ENCODE data around the gene ATP11A.

ATP11A gene

DNA sequence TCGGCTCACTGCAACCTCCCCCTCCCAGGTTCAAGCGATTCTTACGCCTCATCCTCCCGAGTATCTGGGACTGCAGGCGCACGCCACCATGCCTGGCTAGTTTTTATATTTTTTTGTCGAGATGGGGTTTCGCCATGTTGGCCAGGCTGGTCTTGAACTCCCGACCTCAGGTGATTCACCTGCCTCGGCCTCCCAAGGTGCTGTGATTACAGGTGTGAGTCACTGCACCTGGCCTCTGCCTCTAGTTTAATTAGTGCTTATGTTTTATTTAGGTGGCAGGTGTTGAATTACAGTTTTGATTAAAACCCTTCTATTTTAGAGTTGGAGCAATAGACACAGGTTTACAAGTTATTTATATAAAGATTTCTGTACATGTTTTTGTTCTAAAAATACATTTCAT is 42.8 kb downstream of the ATP11A start:
- no peak overlapping the region for H3K23ac ChIP-seq (ENCODE audit: low read length in 2 of 2)
- WGBS = 93% methylated on average over 10 of the region's 10 CpGs

DNA sequence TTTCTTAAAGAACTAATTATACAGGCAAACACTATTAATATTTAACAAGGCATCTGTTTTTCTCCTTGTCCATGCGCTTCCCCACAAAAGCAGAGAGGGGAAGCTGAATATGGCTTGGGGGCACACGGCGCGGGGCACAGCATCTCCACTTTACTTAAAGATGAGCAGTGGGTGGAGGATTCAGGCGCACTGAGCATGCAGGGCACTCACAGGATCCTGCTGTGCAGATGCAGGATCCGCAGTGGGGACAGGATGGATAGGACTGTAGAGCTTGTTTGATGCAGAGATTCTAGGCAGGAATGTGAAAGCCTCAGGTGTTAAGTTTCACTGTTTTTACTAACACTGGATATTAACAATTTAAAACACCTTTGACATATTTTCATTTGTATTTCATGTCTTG is 43.3 kb downstream of the ATP11A start:
- peaks cover 43% of the 10 kb centered on the region for H3K79me1 ChIP-seq (replicated peaks; ENCODE audit: low read length, poor library complexity, severe bottlenecking)
- H2BK5ac ChIP-seq (ENCODE audit: low read depth, low read length, poor library complexity, severe bottlenecking) = no peak overlapping the region
- H3K27me3 ChIP-seq (ENCODE audit: control insufficient read depth in 1 of 2, insufficient read depth in 1 of 2, low read length in 2 of 2) = no peaks in the 10 kb centered on the region
- H4K8ac ChIP-seq (ENCODE audit: low read length) = no peak overlapping the region
- no peak overlapping the region for H4K91ac ChIP-seq (ENCODE audit: low read length)
- no peak overlapping the region for H2AFZ ChIP-seq (ENCODE audit: low read depth, low read length)
- no peak for DNase-seq
- H3K9ac ChIP-seq (ENCODE audit: low read length) = no peak overlapping the region
- no peak overlapping the region for H2BK12ac ChIP-seq (ENCODE audit: low read length in 2 of 2)
- H3K4ac ChIP-seq (ENCODE audit: low read depth in 1 of 2, low read length in 2 of 2) = no peak overlapping the region
- no peak overlapping the region for H3K4me3 ChIP-seq (ENCODE audit: insufficient read depth in 1 of 2, low read depth in 1 of 2, low read length in 2 of 2)
- H3K27ac ChIP-seq (ENCODE audit: low read length, poor library complexity, severe bottlenecking) = no peak overlapping the region
- H2BK15ac ChIP-seq (ENCODE audit: low read depth, poor library complexity, severe bottlenecking) = no peak overlapping the region
- H3K14ac ChIP-seq (ENCODE audit: low read length in 2 of 2) = no peak overlapping the region
- no peak overlapping the region for H3K23ac ChIP-seq (ENCODE audit: low read length in 2 of 2)
- H3K18ac ChIP-seq (ENCODE audit: low read depth in 1 of 2, low read length in 2 of 2) = no peak overlapping the region
- no peak overlapping the region for H2AK5ac ChIP-seq (ENCODE audit: low read length, severe bottlenecking)
- 78% methylated on average over 6 of the region's 6 CpGs for WGBS
- H2BK120ac ChIP-seq (ENCODE audit: low read depth, low read length) = no peak overlapping the region
- peaks cover 2% of the 10 kb centered on the region for H3K4me1 ChIP-seq (ENCODE audit: control insufficient read depth, insufficient read depth, low read depth, low read length)
- no peak overlapping the region for H3K4me2 ChIP-seq (ENCODE audit: low read length, poor library complexity, severe bottlenecking)
- no peaks in the 10 kb centered on the region for H3K9me3 ChIP-seq (ENCODE audit: control insufficient read depth, low read length)
- H3K36me3 ChIP-seq (ENCODE audit: control insufficient read depth in 1 of 2, insufficient read depth in 2 of 2, low read depth in 1 of 2, low read length in 2 of 2) = peaks cover 0 to 13% of the 10 kb centered on the region in 2 experiments

More for the DNA sequence above, 42.8 kb downstream of the ATP11A start:
- H3K4me3 ChIP-seq (ENCODE audit: insufficient read depth in 1 of 2, low read depth in 1 of 2, low read length in 2 of 2) = no peak overlapping the region
- no peak overlapping the region for H2BK5ac ChIP-seq (ENCODE audit: low read depth, low read length, poor library complexity, severe bottlenecking)
- no peak overlapping the region for H3K14ac ChIP-seq (ENCODE audit: low read length in 2 of 2)
- H4K8ac ChIP-seq (ENCODE audit: low read length) = no peak overlapping the region
- DNase-seq = no peak
- H3K4ac ChIP-seq (ENCODE audit: low read depth in 1 of 2, low read length in 2 of 2) = no peak overlapping the region
- no peak overlapping the region for H2BK12ac ChIP-seq (ENCODE audit: low read length in 2 of 2)
- no peaks in the 10 kb centered on the region for H3K9me3 ChIP-seq (ENCODE audit: control insufficient read depth, low read length)
- no peak overlapping the region for H2AK5ac ChIP-seq (ENCODE audit: low read length, severe bottlenecking)
- peaks cover 45% of the 10 kb centered on the region for H3K79me1 ChIP-seq (replicated peaks; ENCODE audit: low read length, poor library complexity, severe bottlenecking)
- H3K9ac ChIP-seq (ENCODE audit: low read length) = no peak overlapping the region
- no peak overlapping the region for H2BK120ac ChIP-seq (ENCODE audit: low read depth, low read length)
- H3K18ac ChIP-seq (ENCODE audit: low read depth in 1 of 2, low read length in 2 of 2) = no peak overlapping the region
- no peak overlapping the region for H3K4me2 ChIP-seq (ENCODE audit: low read length, poor library complexity, severe bottlenecking)
- H3K4me1 ChIP-seq (ENCODE audit: control insufficient read depth, insufficient read depth, low read depth, low read length) = peaks cover 2% of the 10 kb centered on the region
- no peak overlapping the region for H4K91ac ChIP-seq (ENCODE audit: low read length)
- no peaks in the 10 kb centered on the region for H3K27me3 ChIP-seq (ENCODE audit: control insufficient read depth in 1 of 2, insufficient read depth in 1 of 2, low read length in 2 of 2)
- H2BK15ac ChIP-seq (ENCODE audit: low read depth, poor library complexity, severe bottlenecking) = no peak overlapping the region
- no peak overlapping the region for H3K27ac ChIP-seq (ENCODE audit: low read length, poor library complexity, severe bottlenecking)
- no peak overlapping the region for H2AFZ ChIP-seq (ENCODE audit: low read depth, low read length)
- H3K36me3 ChIP-seq (ENCODE audit: control insufficient read depth in 1 of 2, insufficient read depth in 2 of 2, low read depth in 1 of 2, low read length in 2 of 2) = peaks cover 0 to 13% of the 10 kb centered on the region in 2 experiments

DNA sequence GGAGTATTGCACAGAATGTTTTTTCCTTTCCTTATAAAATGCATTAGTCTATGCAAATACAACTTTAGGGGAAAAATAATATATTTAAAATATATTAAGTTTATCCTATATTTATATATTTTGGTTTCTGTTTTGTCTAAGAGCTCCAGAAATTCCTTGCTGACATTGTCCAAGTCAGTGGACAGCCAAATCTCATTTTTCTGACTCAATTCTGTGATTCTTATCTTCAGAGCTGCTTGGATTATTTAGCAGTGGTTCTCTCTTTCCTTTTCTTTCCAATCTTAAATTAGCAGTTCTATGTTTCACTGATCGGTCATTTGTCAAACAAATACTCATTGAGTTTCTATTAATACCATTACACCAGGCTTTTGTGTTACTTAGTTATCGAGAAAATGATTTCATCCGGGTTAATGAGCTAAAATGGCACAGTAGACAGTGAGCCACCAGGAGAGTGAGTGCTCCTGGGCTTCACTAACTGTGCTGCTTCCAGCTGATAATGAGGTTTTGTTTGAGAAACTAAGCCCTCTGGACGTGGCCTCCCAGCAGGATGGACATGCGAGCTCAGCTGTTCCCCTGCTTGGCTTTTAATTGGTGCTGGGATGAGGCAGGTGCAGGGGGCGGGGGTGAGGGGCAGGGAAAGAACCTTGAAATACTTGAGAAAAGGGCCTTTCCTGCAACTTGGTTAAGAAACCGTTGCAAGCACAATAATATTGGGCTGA is 44.0 kb downstream of the ATP11A start:
- Histone ChIP-seq H3K9me3 (ENCODE audit: control insufficient read depth, low read length) (no peaks in the 10 kb centered on the region), H3K27me3 (ENCODE audit: control insufficient read depth in 1 of 2, insufficient read depth in 1 of 2, low read length in 2 of 2) (no peaks in the 10 kb centered on the region)

DNA sequence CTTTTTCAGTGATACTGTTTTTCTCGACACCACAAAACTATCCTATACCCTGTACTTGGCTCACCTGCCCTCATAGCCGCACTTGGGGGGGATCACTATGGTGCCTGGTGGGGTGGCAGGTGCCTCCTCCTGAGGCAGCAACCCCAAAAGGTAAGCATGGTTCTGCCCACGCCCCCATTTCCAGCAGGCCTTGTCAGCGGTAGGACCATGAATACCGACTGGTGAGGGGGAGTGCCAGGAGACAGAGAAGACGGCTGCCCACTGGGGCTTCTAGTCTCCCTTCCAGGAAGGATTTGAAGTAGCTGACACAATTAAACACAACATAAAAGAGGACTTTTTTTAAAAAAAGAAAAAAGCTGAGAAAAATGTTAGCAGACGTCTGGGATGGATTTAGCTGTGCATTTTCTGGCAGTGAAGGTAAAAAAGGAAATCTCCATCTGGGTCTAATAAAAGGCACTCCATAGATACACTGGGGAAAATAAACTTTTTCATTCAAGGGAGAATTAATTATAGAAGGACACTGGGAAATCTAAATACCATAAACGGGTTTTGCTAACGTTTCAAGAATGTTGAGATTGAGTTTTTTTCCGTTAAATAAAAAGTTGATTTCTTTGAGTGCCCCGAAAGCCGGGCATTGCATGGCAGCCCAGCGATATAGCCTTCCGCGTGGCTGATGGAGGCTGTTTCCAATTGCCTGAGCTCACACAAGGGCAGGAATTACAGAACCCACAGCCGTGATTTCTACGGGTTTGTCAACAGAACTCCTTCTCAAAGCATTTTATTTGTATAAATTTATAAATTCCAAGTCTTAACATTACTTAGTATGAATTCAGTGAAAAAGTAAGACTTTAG is 45.1 kb downstream of the ATP11A start:
- Histone ChIP-seq H3K4me3 (ENCODE audit: insufficient read depth in 1 of 2, low read depth in 1 of 2, low read length in 2 of 2) (no peak overlapping the region), H3K9me3 (ENCODE audit: control insufficient read depth, low read length) (no peaks in the 10 kb centered on the region), H2AK5ac (ENCODE audit: low read length, severe bottlenecking) (no peak overlapping the region), H3K4ac (ENCODE audit: low read depth in 1 of 2, low read length in 2 of 2) (no peak overlapping the region), H3K27me3 (ENCODE audit: control insufficient read depth in 1 of 2, insufficient read depth in 1 of 2, low read length in 2 of 2) (no peaks in the 10 kb centered on the region), H3K79me1 (replicated peaks; ENCODE audit: low read length, poor library complexity, severe bottlenecking) (peaks cover 39% of the 10 kb centered on the region), H2BK12ac (ENCODE audit: low read length in 2 of 2) (no peak overlapping the region), H3K4me1 (ENCODE audit: control insufficient read depth, insufficient read depth, low read depth, low read length) (peaks cover 2% of the 10 kb centered on the region), H4K8ac (ENCODE audit: low read length) (no peak overlapping the region), H3K14ac (ENCODE audit: low read length in 2 of 2) (no peak overlapping the region), H3K23ac (ENCODE audit: low read length in 2 of 2) (no peak overlapping the region), H3K9ac (ENCODE audit: low read length) (no peak overlapping the region), H4K91ac (ENCODE audit: low read length) (no peak overlapping the region), H3K27ac (ENCODE audit: low read length, poor library complexity, severe bottlenecking) (no peak overlapping the region), H3K36me3 (ENCODE audit: control insufficient read depth in 1 of 2, insufficient read depth in 2 of 2, low read depth in 1 of 2, low read length in 2 of 2) (peaks cover 0 to 6% of the 10 kb centered on the region in 2 experiments), H2BK15ac (ENCODE audit: low read depth, poor library complexity, severe bottlenecking) (no peak overlapping the region), H3K18ac (ENCODE audit: low read depth in 1 of 2, low read length in 2 of 2) (no peak overlapping the region), H2BK120ac (ENCODE audit: low read depth, low read length) (no peak overlapping the region), H2BK5ac (ENCODE audit: low read depth, low read length, poor library complexity, severe bottlenecking) (no peak overlapping the region), H2AFZ (ENCODE audit: low read depth, low read length) (no peak overlapping the region), H3K4me2 (ENCODE audit: low read length, poor library complexity, severe bottlenecking) (no peak overlapping the region)
- no peak for DNase-seq
- 97% methylated on average over 14 of the region's 17 CpGs for WGBS

More for the DNA sequence above, 44.0 kb downstream of the ATP11A start:
- H3K14ac ChIP-seq (ENCODE audit: low read length in 2 of 2) = no peak overlapping the region
- H3K9ac ChIP-seq (ENCODE audit: low read length) = no peak overlapping the region
- no peak overlapping the region for H3K4me3 ChIP-seq (ENCODE audit: insufficient read depth in 1 of 2, low read depth in 1 of 2, low read length in 2 of 2)
- H2BK12ac ChIP-seq (ENCODE audit: low read length in 2 of 2) = no peak overlapping the region
- peaks cover 0 to 9% of the 10 kb centered on the region in 2 experiments for H3K36me3 ChIP-seq (ENCODE audit: control insufficient read depth in 1 of 2, insufficient read depth in 2 of 2, low read depth in 1 of 2, low read length in 2 of 2)
- H2BK15ac ChIP-seq (ENCODE audit: low read depth, poor library complexity, severe bottlenecking) = no peak overlapping the region
- H3K18ac ChIP-seq (ENCODE audit: low read depth in 1 of 2, low read length in 2 of 2) = no peak overlapping the region
- WGBS = 62% methylated on average over 6 of the region's 7 CpGs
- no peak overlapping the region for H3K4ac ChIP-seq (ENCODE audit: low read depth in 1 of 2, low read length in 2 of 2)
- no peak overlapping the region for H2AK5ac ChIP-seq (ENCODE audit: low read length, severe bottlenecking)
- no peak overlapping the region for H4K8ac ChIP-seq (ENCODE audit: low read length)
- no peak overlapping the region for H2BK5ac ChIP-seq (ENCODE audit: low read depth, low read length, poor library complexity, severe bottlenecking)
- H3K4me1 ChIP-seq (ENCODE audit: control insufficient read depth, insufficient read depth, low read depth, low read length) = peaks cover 2% of the 10 kb centered on the region
- H2BK120ac ChIP-seq (ENCODE audit: low read depth, low read length) = no peak overlapping the region
- no peak for DNase-seq
- no peak overlapping the region for H3K27ac ChIP-seq (ENCODE audit: low read length, poor library complexity, severe bottlenecking)
- H2AFZ ChIP-seq (ENCODE audit: low read depth, low read length) = no peak overlapping the region
- no peak overlapping the region for H3K4me2 ChIP-seq (ENCODE audit: low read length, poor library complexity, severe bottlenecking)
- peaks cover 43% of the 10 kb centered on the region for H3K79me1 ChIP-seq (replicated peaks; ENCODE audit: low read length, poor library complexity, severe bottlenecking)
- H3K23ac ChIP-seq (ENCODE audit: low read length in 2 of 2) = no peak overlapping the region
- H4K91ac ChIP-seq (ENCODE audit: low read length) = no peak overlapping the region

All from mesenchymal stem cell (in vitro differentiated cells and primary cell).